ENCODE measurements around the gene FAM228A.

The FAM228A gene

GRCh38 chr2:24221343-24222050, 46.6 kb downstream of the FAM228A start:
- in situ Hi-C loops (cut with HindIII; ENCODE audit: low sequenced_read_pairs), result no loop called here

GRCh38 chr2:24222946-24223345, 48.1 kb downstream of the FAM228A start:
- in situ Hi-C loops (cut with HindIII; ENCODE audit: low sequenced_read_pairs), result no loop called here

- in situ Hi-C loops (cut with HindIII; ENCODE audit: low sequenced_read_pairs), result no loop called here
Observed at GRCh38 chr2:24225499-24226242, 50.8 kb downstream of the FAM228A start.

- in situ Hi-C loops (cut with HindIII; ENCODE audit: low sequenced_read_pairs), result no loop called here
Observed at GRCh38 chr2:24228470-24228869, 53.6 kb downstream of the FAM228A start.

- in situ Hi-C loops (cut with HindIII; ENCODE audit: low sequenced_read_pairs), result no loop called here
Observed at GRCh38 chr2:24231461-24231881, 56.6 kb downstream of the FAM228A start.

- in situ Hi-C loops (cut with HindIII; ENCODE audit: low sequenced_read_pairs), result no loop called here
Observed at GRCh38 chr2:24233321-24233720, 58.5 kb downstream of the FAM228A start.

- in situ Hi-C loops (cut with HindIII; ENCODE audit: low sequenced_read_pairs), result no loop called here
Observed at GRCh38 chr2:24237313-24237712, 62.5 kb downstream of the FAM228A start.

- in situ Hi-C loops (cut with HindIII; ENCODE audit: low sequenced_read_pairs), result no loop called here
Observed at GRCh38 chr2:24238158-24238557, 63.3 kb downstream of the FAM228A start.

GRCh38 chr2:24239553-24239952, 64.7 kb downstream of the FAM228A start:
- in situ Hi-C loops (cut with HindIII; ENCODE audit: low sequenced_read_pairs), result no loop called here

Measured in DLD1 (cell line).